Measurements from ENCODE around the gene MIOX.

DNA sequence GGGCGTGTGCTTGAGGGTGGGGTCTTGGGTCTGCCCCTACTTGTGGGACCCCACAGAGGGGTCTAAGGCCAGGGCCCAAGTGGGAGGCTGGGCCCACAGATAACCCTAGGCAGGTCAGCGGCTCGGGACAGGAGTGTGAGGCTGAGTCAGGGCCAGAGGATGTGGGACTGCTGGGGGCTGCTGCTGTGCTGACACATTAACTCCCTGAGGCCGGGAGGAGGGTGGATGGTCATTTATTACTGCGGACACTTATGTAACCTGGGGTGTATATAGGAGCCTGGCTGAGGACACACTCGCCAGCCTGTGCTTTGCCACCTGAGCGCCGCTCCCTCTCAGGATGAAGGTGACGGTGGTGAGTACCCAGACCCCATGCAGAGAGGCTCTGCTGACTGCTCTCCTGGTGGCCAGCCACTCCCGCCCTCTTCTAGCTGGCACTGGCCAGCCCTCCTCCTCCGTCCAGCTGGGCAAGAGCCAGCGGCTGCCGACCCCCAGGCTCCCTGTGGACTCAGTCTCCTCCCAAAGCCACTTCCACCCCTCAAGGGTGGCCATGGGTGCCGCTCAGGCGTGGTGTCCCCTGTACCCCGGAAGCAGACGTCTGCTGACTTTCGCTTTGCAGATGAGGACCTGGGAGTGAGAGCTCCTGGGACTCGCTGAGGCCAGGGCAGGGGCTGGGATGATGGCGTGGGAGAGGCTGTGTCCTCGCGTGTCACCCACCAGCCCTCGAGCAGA lies at the start of gene MIOX:
- TF ChIP-seq POLR2A (IDR thresholded peaks at IDR 0.05; ENCODE audit: low read length) (no peak), GATA1 (IDR thresholded peaks at IDR 0.05; ENCODE audit: low read depth, low read length) (no peak)

Data from erythroblast (primary cell).